Endothelial cell (in vitro differentiated cells): ENCODE data around the gene GALNT9. TPM values are rescaled to one million over a fixed set of nuclear protein-coding genes. Genes with fewer than 3 reads are reported as not detected.

Experiments used
- DNase-seq: peaks from one replicate; pipeline ENCODE4 v3.0.0; 2021; ENCODE audit warnings: low spot score
- H3K27ac Mint-ChIP-seq: one replicate; pipeline ENCODE4 v1.8.0; 2021; ENCODE audit warnings: mixed read lengths, inconsistent platforms; ENCODE audit not compliant: unreplicated experiment
- H3K27me3 Mint-ChIP-seq: one replicate; pipeline ENCODE4 v1.8.0; 2021; ENCODE audit warnings: mild to moderate bottlenecking, moderate library complexity, mixed read lengths, inconsistent platforms; ENCODE audit not compliant: unreplicated experiment
- H3K36me3 Mint-ChIP-seq: one replicate; pipeline ENCODE4 v1.8.0; 2021; ENCODE audit warnings: mild to moderate bottlenecking, low read depth, mixed read lengths, inconsistent platforms; ENCODE audit not compliant: unreplicated experiment
- H3K4me1 Mint-ChIP-seq: one replicate; pipeline ENCODE4 v1.8.0; 2021; ENCODE audit warnings: mild to moderate bottlenecking, mixed read lengths, inconsistent platforms; ENCODE audit not compliant: unreplicated experiment
- H3K4me3 Mint-ChIP-seq: one replicate; pipeline ENCODE4 v1.8.0; 2021; ENCODE audit warnings: mild to moderate bottlenecking, mixed read lengths, inconsistent platforms; ENCODE audit not compliant: unreplicated experiment
- H3K9me3 Mint-ChIP-seq: one replicate; pipeline ENCODE4 v1.8.0; 2021; ENCODE audit warnings: mixed read lengths, inconsistent platforms; ENCODE audit not compliant: unreplicated experiment
- total RNA-seq: library from RNA; stranded (reverse); fragmentation: NEBNext Ultra II Directional; extraction: Animal tissue kit (Norgen Biotek cat#: 25700); gene quantifications from one replicate; pipeline ENCODE4 v1.2.1, GENCODE V29; 2021; ENCODE audit not compliant: unreplicated experiment
- TF ChIP-seq, protein P1 (sequence below): fragments of 200-600 bp; sonication (generic); IDR thresholded peaks from one replicate; pipeline ENCODE4 v1.5.0; 2021; ENCODE audit warnings: antibody characterized with exemption; ENCODE audit not compliant: unreplicated experiment

Gene GALNT9
- total RNA-seq, 1 donor from 2014 or later: not detected

DNA sequence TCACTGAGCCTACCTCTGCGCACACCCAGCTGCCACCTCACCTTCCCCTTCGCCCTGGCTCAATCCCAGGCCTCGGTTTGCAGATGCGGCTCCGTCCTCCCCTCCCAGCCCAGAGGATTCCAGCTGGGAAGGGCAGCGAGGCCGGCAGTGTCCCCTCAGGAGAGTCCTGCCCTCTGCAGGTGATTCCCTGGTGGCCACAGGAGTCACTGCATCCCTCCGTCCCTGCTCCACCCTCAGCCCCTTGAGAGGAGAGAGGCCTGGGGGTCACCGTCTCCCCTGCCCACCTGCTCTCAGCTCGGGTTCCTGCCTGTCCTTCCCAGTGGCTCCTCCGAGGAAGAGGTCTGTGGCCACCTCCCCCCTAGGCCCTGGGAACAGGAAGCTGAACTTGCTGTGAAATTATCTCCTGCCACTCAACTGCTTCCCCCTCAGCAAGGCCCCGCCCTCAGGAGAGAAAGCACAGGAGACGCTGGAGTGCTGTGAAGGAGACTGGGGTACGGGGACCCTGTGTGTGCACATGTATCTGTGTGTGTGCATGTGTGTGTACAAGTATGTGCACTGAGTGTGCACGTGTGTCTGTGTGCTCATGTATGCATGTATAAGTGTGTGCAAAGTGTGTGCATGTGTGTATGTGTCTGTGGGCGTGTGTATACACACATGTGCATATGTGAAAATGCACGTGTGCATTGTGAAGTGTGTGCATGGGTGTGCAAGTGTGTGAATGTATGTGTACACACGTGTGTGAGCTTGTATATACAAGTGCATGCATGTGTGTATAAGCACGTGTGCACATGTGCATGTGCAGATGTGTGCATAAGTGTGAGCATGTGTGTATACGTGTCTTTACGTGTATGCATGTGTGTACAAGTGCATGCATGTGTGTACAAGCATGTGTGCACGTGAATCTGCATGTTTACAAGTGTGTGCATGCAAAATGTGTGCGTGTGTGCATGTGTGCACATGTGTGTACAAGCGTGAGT lies 13.2 kb upstream of the GALNT9 start:
- peaks cover 3% of the 10 kb centered on the region for H3K36me3 Mint-ChIP-seq
- DNase-seq: peak; percentile 57
- TF ChIP-seq, protein P1, sequence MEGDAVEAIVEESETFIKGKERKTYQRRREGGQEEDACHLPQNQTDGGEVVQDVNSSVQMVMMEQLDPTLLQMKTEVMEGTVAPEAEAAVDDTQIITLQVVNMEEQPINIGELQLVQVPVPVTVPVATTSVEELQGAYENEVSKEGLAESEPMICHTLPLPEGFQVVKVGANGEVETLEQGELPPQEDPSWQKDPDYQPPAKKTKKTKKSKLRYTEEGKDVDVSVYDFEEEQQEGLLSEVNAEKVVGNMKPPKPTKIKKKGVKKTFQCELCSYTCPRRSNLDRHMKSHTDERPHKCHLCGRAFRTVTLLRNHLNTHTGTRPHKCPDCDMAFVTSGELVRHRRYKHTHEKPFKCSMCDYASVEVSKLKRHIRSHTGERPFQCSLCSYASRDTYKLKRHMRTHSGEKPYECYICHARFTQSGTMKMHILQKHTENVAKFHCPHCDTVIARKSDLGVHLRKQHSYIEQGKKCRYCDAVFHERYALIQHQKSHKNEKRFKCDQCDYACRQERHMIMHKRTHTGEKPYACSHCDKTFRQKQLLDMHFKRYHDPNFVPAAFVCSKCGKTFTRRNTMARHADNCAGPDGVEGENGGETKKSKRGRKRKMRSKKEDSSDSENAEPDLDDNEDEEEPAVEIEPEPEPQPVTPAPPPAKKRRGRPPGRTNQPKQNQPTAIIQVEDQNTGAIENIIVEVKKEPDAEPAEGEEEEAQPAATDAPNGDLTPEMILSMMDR: peak; percentile 59
- peaks cover 11% of the 10 kb centered on the region for H3K27me3 Mint-ChIP-seq
- no peak overlapping the region for H3K4me3 Mint-ChIP-seq
- H3K9me3 Mint-ChIP-seq: no peaks in the 10 kb centered on the region
- peak overlapping the region; percentile 72 for H3K27ac Mint-ChIP-seq
- H3K4me1 Mint-ChIP-seq: peaks cover 7% of the 10 kb centered on the region

DNA sequence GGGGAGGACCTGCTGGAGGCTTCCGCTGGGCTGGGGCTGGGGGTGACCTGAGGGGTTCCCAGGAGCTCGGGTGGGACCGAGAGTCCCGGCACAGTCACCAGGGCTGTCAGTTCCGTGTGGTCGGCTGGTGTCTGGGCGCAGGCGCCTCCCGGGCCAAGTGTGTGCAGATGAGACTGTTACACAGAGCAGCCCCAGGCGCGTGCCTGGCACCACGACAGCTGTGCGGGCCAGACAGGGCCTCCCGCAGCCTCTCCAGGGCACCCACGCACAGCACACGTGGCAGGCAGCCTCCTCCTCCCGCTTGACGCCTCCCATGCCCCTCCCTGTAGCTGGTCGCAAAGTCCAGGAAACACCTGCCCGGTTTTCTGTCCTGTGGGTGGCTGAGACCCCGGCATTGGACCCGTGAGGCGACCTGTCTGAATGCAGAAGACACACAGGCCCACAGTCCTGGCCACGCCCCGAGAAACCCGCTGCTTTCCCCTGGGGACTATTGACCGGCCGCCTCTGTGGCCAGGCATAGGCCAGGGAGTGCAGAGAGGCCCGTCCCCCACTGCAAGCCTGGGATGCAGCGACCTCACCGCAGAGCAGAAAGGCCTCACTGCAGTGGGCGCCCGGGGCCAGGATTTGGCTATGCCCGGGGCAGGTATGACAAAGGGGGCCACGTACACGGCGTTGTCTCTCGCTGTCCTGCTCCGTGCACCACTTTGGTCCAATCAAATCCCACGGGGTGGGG lies 12.1 kb upstream of the GALNT9 start:
- no peak for DNase-seq
- H3K4me3 Mint-ChIP-seq: no peak overlapping the region
- H3K27me3 Mint-ChIP-seq: peaks cover 13% of the 10 kb centered on the region
- peaks cover 3% of the 10 kb centered on the region for H3K36me3 Mint-ChIP-seq
- no peak overlapping the region for H3K27ac Mint-ChIP-seq
- TF ChIP-seq, protein P1: no peak
- peaks cover 7% of the 10 kb centered on the region for H3K4me1 Mint-ChIP-seq
- H3K9me3 Mint-ChIP-seq: no peaks in the 10 kb centered on the region

DNA sequence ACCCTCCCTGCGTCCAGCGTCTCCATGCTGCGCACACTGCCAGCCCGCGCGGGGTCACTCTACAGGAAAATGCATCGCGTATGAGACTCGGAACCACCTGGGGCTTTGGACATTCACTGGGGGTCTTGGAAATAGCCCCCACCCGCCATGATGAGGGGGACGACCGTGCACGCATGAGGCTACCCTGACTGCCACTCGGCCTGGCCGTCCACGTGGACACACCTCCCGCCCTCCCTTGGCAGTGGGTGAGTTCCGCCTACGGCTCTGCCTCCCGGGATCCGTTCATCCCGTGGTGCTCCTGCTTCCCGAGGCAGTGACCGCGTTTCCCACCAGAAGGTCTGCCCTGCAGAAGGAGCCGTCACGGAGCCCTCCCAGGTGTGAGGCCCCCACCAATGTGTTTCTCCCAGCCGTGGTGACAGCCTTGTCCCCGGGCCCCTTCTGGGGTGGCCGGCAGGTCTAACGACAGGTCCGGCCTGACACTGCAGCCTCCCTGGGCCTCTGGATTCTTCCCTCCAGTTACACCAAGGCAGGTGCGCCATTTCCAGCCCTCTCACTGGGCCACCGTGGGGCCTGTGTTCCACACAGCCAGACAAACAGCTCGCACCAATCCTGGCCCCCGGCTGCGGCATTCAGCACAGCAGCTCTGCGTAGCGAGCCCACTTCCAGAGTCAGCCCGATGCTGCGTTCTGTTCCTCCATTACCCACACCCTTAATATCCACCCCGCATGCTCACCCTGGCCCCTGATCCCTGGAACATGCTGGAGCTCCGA lies 11.1 kb upstream of the GALNT9 start:
- Mint-ChIP-seq H3K27me3 (peaks cover 14% of the 10 kb centered on the region), H3K36me3 (peaks cover 3% of the 10 kb centered on the region), H3K9me3 (no peaks in the 10 kb centered on the region), H3K4me3 (no peak overlapping the region), H3K27ac (no peak overlapping the region), H3K4me1 (peaks cover 7% of the 10 kb centered on the region)
- no peak for DNase-seq
- TF ChIP-seq, protein P1: no peak

GRCh38 chr12:132339856-132340255 lies 10.5 kb upstream of the GALNT9 start:
- H3K9me3 Mint-ChIP-seq: no peaks in the 10 kb centered on the region
- H3K27me3 Mint-ChIP-seq: peaks cover 15% of the 10 kb centered on the region
- peaks cover 7% of the 10 kb centered on the region for H3K4me1 Mint-ChIP-seq

More at GRCh38 chr12:132339856-132340255, 10.5 kb upstream of the GALNT9 start:
- Mint-ChIP-seq H3K4me3 (no peak overlapping the region), H3K36me3 (peaks cover 3% of the 10 kb centered on the region), H3K27ac (no peak overlapping the region)
- no peak for DNase-seq
- TF ChIP-seq, protein P1: no peak
